HEK293 (cell line): ENCODE data around the gene GRB10.

ENCODE experiments used
- CTCF ChIA-PET: fragments of 350-600 bp; formaldehyde crosslinking; extraction: SDS; loops from one replicate; lab custom pipeline; 2021; ENCODE audit warnings: antibody characterized with exemption; lab: Yijun Ruan, JAX
- POLR2A ChIA-PET: fragments of 300-600 bp; formaldehyde crosslinking; extraction: SDS; loops from one replicate; lab custom pipeline; 2020; ENCODE audit warnings: antibody characterized with exemption, inconsistent platforms; lab: Yijun Ruan, JAX
- H3K27ac ChIP-seq: fragments of 200-500 bp; sonication (Bioruptor generic); 2 replicates; pipeline ENCODE4 v1.5.1; 2014; ENCODE audit warnings: low read depth, low read length, control low read depth, inconsistent platforms; ENCODE audit errors: extremely low read depth
- H3K36me3 ChIP-seq, 2 experiments: fragments of 200-500 bp in 1 of 2; sonication (Bioruptor generic) in 1 of 2; 1 replicate in 1 of 2; 2 replicates in 1 of 2; pipeline ENCODE4 v1.5.1; 2014 to 2017; ENCODE audit warnings: inconsistent platforms in 2 of 2, low read length in 2 of 2; ENCODE audit not compliant: control insufficient read depth in 2 of 2, insufficient read depth in 1 of 2
- H3K4me1 ChIP-seq: fragments of 200-500 bp; sonication (Bioruptor generic); 2 replicates; pipeline ENCODE4 v1.5.1; 2014; ENCODE audit warnings: mild to moderate bottlenecking, low read length, inconsistent platforms; ENCODE audit not compliant: control insufficient read depth, insufficient read depth
- H3K4me3 ChIP-seq: 2 replicates; pipeline ENCODE4 v1.5.1; 2011; ENCODE audit warnings: low read depth, mild to moderate bottlenecking, control low read depth, low read length, moderate library complexity
- H3K9me3 ChIP-seq: fragments of 200-500 bp; sonication (Bioruptor generic); 2 replicates; pipeline ENCODE4 v1.5.1; 2014; ENCODE audit warnings: low read depth, low read length, inconsistent platforms; ENCODE audit not compliant: control insufficient read depth, insufficient read depth
- OSR2 ChIP-seq: fragments of 450-650 bp; formaldehyde crosslinking; IDR thresholded peaks from 2 replicates; pipeline ENCODE4 v1.5.1; 2016; ENCODE audit warnings: missing biosample characterization, missing genetic modification characterization
- RBAK ChIP-seq: fragments of 450-650 bp; formaldehyde crosslinking; IDR thresholded peaks from 2 replicates; pipeline ENCODE4 v1.5.1; 2016; ENCODE audit warnings: missing biosample characterization, missing genetic modification characterization
- SCRT2 ChIP-seq: fragments of 450-650 bp; formaldehyde crosslinking; IDR thresholded peaks from 2 replicates; pipeline ENCODE4 v1.5.1; 2016; ENCODE audit warnings: missing biosample characterization, missing genetic modification characterization
- SETDB1 ChIP-seq: IDR thresholded peaks from one replicate; pipeline ENCODE4 v1.6.1; 2017; ENCODE audit warnings: mild to moderate bottlenecking, low read length, moderate library complexity, mixed read lengths; ENCODE audit not compliant: insufficient read length
- SP3 ChIP-seq: fragments of 450-650 bp; formaldehyde crosslinking; IDR thresholded peaks from 2 replicates; pipeline ENCODE4 v1.5.1; 2016; ENCODE audit warnings: missing biosample characterization, missing genetic modification characterization
- TRIM28 ChIP-seq: IDR thresholded peaks from 2 replicates; pipeline ENCODE4 v1.6.1; 2011; ENCODE audit warnings: low read length, control low read depth, borderline replicate concordance
- ZBTB49 ChIP-seq: fragments of 450-650 bp; formaldehyde crosslinking; IDR thresholded peaks from 2 replicates; pipeline ENCODE4 v1.5.1; 2016; ENCODE audit warnings: missing biosample characterization, missing genetic modification characterization, low read depth
- ZFP3 ChIP-seq: fragments of 450-650 bp; formaldehyde crosslinking; IDR thresholded peaks from 2 replicates; pipeline ENCODE4 v1.5.1; 2016; ENCODE audit warnings: low read depth, missing biosample characterization, missing genetic modification characterization
- ZNF10 ChIP-seq: fragments of 450-650 bp; formaldehyde crosslinking; IDR thresholded peaks from 2 replicates; pipeline ENCODE4 v1.5.1; 2017; ENCODE audit warnings: missing biosample characterization, missing genetic modification characterization
- ZNF2 ChIP-seq: fragments of 450-650 bp; formaldehyde crosslinking; IDR thresholded peaks from 2 replicates; pipeline ENCODE4 v1.5.1; 2016; ENCODE audit warnings: missing biosample characterization, missing genetic modification characterization
- ZNF449 ChIP-seq: fragments of 450-650 bp; formaldehyde crosslinking; IDR thresholded peaks from 2 replicates; pipeline ENCODE4 v1.5.1; 2017; ENCODE audit warnings: missing biosample characterization, mild to moderate bottlenecking, missing genetic modification characterization, moderate library complexity
- ZNF518A ChIP-seq: fragments of 450-650 bp; formaldehyde crosslinking; conservative IDR thresholded peaks from 2 replicates; pipeline ENCODE4 v1.5.1; 2016; ENCODE audit warnings: low read depth, missing biosample characterization, missing genetic modification characterization
- ZNF530 ChIP-seq: fragments of 450-650 bp; formaldehyde crosslinking; IDR thresholded peaks from 2 replicates; pipeline ENCODE4 v1.5.1; 2016; ENCODE audit warnings: low read depth, missing biosample characterization, missing genetic modification characterization
- ZSCAN23 ChIP-seq: fragments of 450-650 bp; formaldehyde crosslinking; IDR thresholded peaks from 2 replicates; pipeline ENCODE4 v1.5.1; 2016; ENCODE audit warnings: missing biosample characterization, missing genetic modification characterization
- TF ChIP-seq, protein P1 (sequence below): fragments of 450-650 bp; formaldehyde crosslinking; IDR thresholded peaks from 2 replicates; pipeline ENCODE4 v1.5.1; 2017; ENCODE audit warnings: missing biosample characterization, missing genetic modification characterization
- TF ChIP-seq, protein P2 (sequence below): fragments of 450-650 bp; formaldehyde crosslinking; IDR thresholded peaks from 2 replicates; pipeline ENCODE4 v1.5.1; 2017; ENCODE audit warnings: missing biosample characterization, missing genetic modification characterization

Gene GRB10

DNA sequence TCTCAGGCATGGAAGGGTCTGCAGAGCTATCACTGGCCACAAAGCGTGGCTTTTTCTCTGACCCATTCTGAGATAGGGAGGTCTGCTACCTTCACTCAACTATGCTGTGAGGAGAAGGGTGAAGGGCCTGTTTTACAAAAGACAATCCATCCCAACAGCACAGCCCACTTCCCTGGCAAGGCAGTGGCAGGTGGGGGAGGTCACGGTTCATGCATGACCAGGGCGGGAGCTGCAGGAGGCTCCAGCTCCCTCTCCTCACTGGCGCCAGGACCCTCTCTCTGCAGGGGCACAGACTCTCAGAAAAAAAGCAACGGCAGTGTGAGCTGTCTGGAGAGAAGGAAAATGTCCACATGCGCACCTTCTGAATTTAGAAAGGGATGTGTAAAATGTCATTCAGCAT is 28.5 kb downstream of the GRB10 start (continued):
- TF ChIP-seq ZBTB49 (tag by site-specific recombination) (no peak), TRIM28 (no peak), ZNF10 (tag by site-specific recombination) (no peak), ZNF2 (tag by site-specific recombination) (no peak), SP3 (tag by site-specific recombination) (no peak), ZNF530 (tag by site-specific recombination) (no peak), SETDB1 (no peak), ZNF449 (tag by site-specific recombination) (no peak), ZFP3 (tag by site-specific recombination) (no peak), ZNF518A (tag by site-specific recombination) (no peak), ZSCAN23 (tag by site-specific recombination) (no peak)
- TF ChIP-seq, protein P1, sequence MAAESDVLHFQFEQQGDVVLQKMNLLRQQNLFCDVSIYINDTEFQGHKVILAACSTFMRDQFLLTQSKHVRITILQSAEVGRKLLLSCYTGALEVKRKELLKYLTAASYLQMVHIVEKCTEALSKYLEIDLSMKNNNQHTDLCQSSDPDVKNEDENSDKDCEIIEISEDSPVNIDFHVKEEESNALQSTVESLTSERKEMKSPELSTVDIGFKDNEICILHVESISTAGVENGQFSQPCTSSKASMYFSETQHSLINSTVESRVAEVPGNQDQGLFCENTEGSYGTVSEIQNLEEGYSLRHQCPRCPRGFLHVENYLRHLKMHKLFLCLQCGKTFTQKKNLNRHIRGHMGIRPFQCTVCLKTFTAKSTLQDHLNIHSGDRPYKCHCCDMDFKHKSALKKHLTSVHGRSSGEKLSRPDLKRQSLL (tag by site-specific recombination), result no peak
- TF ChIP-seq, protein P2, sequence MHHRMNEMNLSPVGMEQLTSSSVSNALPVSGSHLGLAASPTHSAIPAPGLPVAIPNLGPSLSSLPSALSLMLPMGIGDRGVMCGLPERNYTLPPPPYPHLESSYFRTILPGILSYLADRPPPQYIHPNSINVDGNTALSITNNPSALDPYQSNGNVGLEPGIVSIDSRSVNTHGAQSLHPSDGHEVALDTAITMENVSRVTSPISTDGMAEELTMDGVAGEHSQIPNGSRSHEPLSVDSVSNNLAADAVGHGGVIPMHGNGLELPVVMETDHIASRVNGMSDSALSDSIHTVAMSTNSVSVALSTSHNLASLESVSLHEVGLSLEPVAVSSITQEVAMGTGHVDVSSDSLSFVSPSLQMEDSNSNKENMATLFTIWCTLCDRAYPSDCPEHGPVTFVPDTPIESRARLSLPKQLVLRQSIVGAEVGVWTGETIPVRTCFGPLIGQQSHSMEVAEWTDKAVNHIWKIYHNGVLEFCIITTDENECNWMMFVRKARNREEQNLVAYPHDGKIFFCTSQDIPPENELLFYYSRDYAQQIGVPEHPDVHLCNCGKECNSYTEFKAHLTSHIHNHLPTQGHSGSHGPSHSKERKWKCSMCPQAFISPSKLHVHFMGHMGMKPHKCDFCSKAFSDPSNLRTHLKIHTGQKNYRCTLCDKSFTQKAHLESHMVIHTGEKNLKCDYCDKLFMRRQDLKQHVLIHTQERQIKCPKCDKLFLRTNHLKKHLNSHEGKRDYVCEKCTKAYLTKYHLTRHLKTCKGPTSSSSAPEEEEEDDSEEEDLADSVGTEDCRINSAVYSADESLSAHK (tag by site-specific recombination), result no peak
- TF ChIP-seq, all 188 proteins: peak for 0

GRCh38 chr7:50752422-50752821 is 30.3 kb downstream of the GRB10 start:
- CTCF ChIA-PET, result interaction anchor here (0.6 kb wide), 1 partner anchor 389 kb away, joined by 10 read pairs; no protein-coding TSS in a partner anchor
- no peak overlapping the region for H3K4me3 ChIP-seq
- no peak overlapping the region for H3K27ac ChIP-seq
- peaks cover 0 to 3% of the 10 kb centered on the region in 2 experiments; a peak in 1 of 3 replicates for H3K36me3 ChIP-seq
- H3K9me3 ChIP-seq, result no peaks in the 10 kb centered on the region
- peaks cover 9% of the 10 kb centered on the region; the same call in 1 of the 2 replicates for H3K4me1 ChIP-seq
- TF ChIP-seq RBAK (tag by site-specific recombination), result no peak
- no peak for TF ChIP-seq OSR2
- no peak for TF ChIP-seq SCRT2 (tag by site-specific recombination)
- POLR2A ChIA-PET, result no interaction called here
